OCI-LY7 (cell line): Measurements from ENCODE around the gene VPS9D1. TPM values are rescaled to one million over a fixed set of nuclear protein-coding genes. Genes with fewer than 3 reads are reported as not detected.

Source experiments
- BruUV-seq: library from RNA; stranded (reverse); fragments of 400-500 nt; replicated peaks from 2 replicates; lab custom pipeline; 2021; lab: Mats Ljungman, UMichigan
- CTCF ChIA-PET: fragments of 300-600 bp; sonication (Branson Sonifier 250); formaldehyde crosslinking; loops from one replicate; lab custom pipeline; 2022; ENCODE audit warnings: antibody characterized with exemption; ENCODE audit not compliant: unreplicated experiment; lab: Charles Lee
- POLR2A ChIA-PET: fragments of 300-600 bp; sonication (Branson Sonifier 250); formaldehyde crosslinking; loops from one replicate; lab custom pipeline; 2022; ENCODE audit warnings: antibody characterized with exemption; lab: Charles Lee
- DNase-seq: peaks from one replicate; pipeline ENCODE4 v3.0.0-alpha.2; 2015; ENCODE audit warnings: low spot score
- H2AFZ ChIP-seq: fragments of 200-600 bp; sonication (generic), shearing (Covaris generic); 2 replicates; pipeline ENCODE4 v1.6.1; 2014; ENCODE audit warnings: mild to moderate bottlenecking, antibody characterized with exemption, low read length, moderate library complexity
- H3K27ac ChIP-seq: fragments of 200-600 bp; sonication (generic); 2 replicates; pipeline ENCODE4 v1.5.1; 2014; ENCODE audit warnings: mixed run types, low read depth, mild to moderate bottlenecking, moderate library complexity, low read length, inconsistent platforms; ENCODE audit not compliant: poor library complexity, severe bottlenecking
- H3K36me3 ChIP-seq: fragments of 200-600 bp; sonication (generic); 2 replicates; pipeline ENCODE4 v1.6.1; 2014; ENCODE audit warnings: mild to moderate bottlenecking, antibody characterized with exemption, low read length, moderate library complexity, mixed read lengths; ENCODE audit not compliant: insufficient read depth
- H3K4me1 ChIP-seq: fragments of 200-600 bp; sonication (generic); 2 replicates; pipeline ENCODE4 v1.5.1; 2014; ENCODE audit warnings: mild to moderate bottlenecking, low read length; ENCODE audit not compliant: insufficient read depth, poor library complexity, severe bottlenecking
- H3K4me2 ChIP-seq: fragments of 200-600 bp; sonication (generic); 2 replicates; pipeline ENCODE4 v1.6.1; 2014; ENCODE audit warnings: mild to moderate bottlenecking, low read length
- H3K4me3 ChIP-seq: fragments of 200-600 bp; sonication (generic); 2 replicates; pipeline ENCODE4 v1.5.1; 2014; ENCODE audit warnings: mild to moderate bottlenecking, low read depth, low read length; ENCODE audit not compliant: poor library complexity, severe bottlenecking
- H3K79me2 ChIP-seq: fragments of 200-600 bp; sonication (generic); 2 replicates; pipeline ENCODE4 v1.6.1; 2016; ENCODE audit warnings: low read depth, mild to moderate bottlenecking, low read length, moderate library complexity, mixed read lengths; ENCODE audit not compliant: insufficient read depth
- H3K9me2 ChIP-seq: fragments of 200-600 bp; sonication (generic); 2 replicates; pipeline ENCODE4 v1.6.1; 2016; ENCODE audit warnings: mild to moderate bottlenecking, low read length, mixed read lengths; ENCODE audit not compliant: insufficient read depth
- H3K9me3 ChIP-seq: fragments of 200-600 bp; sonication (generic); 2 replicates; pipeline ENCODE4 v1.6.1; 2014; ENCODE audit warnings: mild to moderate bottlenecking, mixed run types, low read length, mixed read lengths
- H4K20me1 ChIP-seq: fragments of 200-600 bp; sonication (generic); 2 replicates; pipeline ENCODE4 v1.6.1; 2014; ENCODE audit warnings: mild to moderate bottlenecking, antibody characterized with exemption, low read length, moderate library complexity, mixed read lengths; ENCODE audit not compliant: insufficient read depth
- EZH2phosphoT487 ChIP-seq: fragments of 200-600 bp; sonication (generic); IDR thresholded peaks from 2 replicates; pipeline ENCODE4 v1.6.1; 2018; ENCODE audit warnings: low read depth, borderline replicate concordance, mild to moderate bottlenecking, mixed run types, antibody characterized with exemption, low read length, moderate library complexity, mixed read lengths
- intact Hi-C: fragments of 100-400 bp; cut with micrococcal nuclease; formaldehyde crosslinking; loops from one replicate; pipeline ENCODE4 v1.10.0; 2022; ENCODE audit not compliant: unreplicated experiment
- total RNA-seq, 2 experiments: library from RNA; depleted of rRNA in 1 of 2; stranded (reverse); fragments of >200 nt in 1 of 2; shearing (Covaris generic) in 1 of 2; gene quantifications; 2 replicates each; pipeline ENCODE4 v1.2.3, GENCODE V29; 2014 to 2022
- TF ChIP-seq, protein P1 (sequence below): fragments of 200-600 bp; sonication (generic); conservative IDR thresholded peaks from 2 replicates; pipeline ENCODE4 v1.5.1; 2014; ENCODE audit warnings: mild to moderate bottlenecking, antibody characterized with exemption, low read length, moderate library complexity, mixed read lengths

VPS9D1 gene
- total RNA-seq, 2 experiments from 2014 or later: 3.1 to 4.6 TPM

DNA sequence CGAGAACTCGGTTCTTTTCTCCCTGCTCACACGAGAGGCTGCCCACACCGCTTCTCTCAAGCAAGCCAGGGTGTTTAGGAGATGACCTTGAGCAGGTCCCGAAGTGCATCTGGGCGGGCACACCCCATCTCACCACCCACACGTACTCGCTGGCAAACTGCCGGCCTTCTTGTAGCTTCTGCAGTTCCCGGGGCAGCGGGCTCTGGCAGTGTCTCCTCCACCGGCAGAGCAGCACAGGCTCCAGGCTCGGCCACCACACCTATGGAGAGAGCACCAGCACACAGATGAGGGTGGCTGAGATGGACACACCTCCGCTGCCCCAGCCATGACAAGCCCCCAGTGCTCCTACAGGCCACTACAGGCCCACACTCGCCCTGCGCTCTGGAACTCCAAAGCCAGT, 24.1 kb upstream of the VPS9D1 start:
- intact Hi-C loops: no loop called here
- BruUV-seq: no TSS peak
- Histone ChIP-seq H3K9me2 (no peaks in the 10 kb centered on the region), H3K36me3 (peaks cover 96% of the 10 kb centered on the region), H3K79me2 (no peaks in the 10 kb centered on the region), H3K4me3 (no peak overlapping the region), H3K4me2 (no peak overlapping the region), H3K27ac (no peak overlapping the region), H4K20me1 (no peaks in the 10 kb centered on the region), H3K9me3 (no peaks in the 10 kb centered on the region), H2AFZ (no peak overlapping the region), H3K4me1 (no peaks in the 10 kb centered on the region)
- CTCF ChIA-PET: interaction anchor here (0.6 kb wide), 1 partner anchor 166 kb away, joined by 3 read pairs; no protein-coding TSS in a partner anchor
- POLR2A ChIA-PET: no interaction called here
- DNase-seq: no peak
- TF ChIP-seq, protein P1, sequence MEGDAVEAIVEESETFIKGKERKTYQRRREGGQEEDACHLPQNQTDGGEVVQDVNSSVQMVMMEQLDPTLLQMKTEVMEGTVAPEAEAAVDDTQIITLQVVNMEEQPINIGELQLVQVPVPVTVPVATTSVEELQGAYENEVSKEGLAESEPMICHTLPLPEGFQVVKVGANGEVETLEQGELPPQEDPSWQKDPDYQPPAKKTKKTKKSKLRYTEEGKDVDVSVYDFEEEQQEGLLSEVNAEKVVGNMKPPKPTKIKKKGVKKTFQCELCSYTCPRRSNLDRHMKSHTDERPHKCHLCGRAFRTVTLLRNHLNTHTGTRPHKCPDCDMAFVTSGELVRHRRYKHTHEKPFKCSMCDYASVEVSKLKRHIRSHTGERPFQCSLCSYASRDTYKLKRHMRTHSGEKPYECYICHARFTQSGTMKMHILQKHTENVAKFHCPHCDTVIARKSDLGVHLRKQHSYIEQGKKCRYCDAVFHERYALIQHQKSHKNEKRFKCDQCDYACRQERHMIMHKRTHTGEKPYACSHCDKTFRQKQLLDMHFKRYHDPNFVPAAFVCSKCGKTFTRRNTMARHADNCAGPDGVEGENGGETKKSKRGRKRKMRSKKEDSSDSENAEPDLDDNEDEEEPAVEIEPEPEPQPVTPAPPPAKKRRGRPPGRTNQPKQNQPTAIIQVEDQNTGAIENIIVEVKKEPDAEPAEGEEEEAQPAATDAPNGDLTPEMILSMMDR: no peak
- no peak for TF ChIP-seq EZH2phosphoT487

DNA sequence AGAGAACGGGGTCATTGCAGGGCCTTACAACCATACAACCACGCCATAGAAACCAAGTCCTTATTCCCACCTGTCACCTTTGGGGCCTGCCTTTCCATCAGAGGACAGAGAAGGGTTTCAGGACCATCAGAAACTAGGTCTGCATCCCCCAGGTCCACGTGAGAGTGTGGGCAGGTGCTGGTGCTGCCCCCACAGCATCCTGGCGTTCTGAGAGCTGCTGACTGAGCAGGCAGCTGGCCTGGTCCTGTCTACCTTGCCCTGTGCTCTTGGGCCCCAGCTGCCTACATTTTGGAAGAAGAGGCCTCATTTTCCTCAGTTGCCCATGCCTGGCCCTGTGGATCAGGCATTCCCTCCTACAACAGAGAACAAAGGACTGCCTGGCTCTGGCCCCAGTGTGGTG, 22.2 kb upstream of the VPS9D1 start:
- ChIA-PET POLR2A (no interaction called here), CTCF (no interaction called here)
- no peaks in the 10 kb centered on the region for H3K9me2 ChIP-seq
- H3K4me2 ChIP-seq: no peak overlapping the region
- no peak overlapping the region for H2AFZ ChIP-seq
- H4K20me1 ChIP-seq: no peaks in the 10 kb centered on the region
- no peak for DNase-seq
- TF ChIP-seq EZH2phosphoT487: no peak
- no peaks in the 10 kb centered on the region for H3K4me1 ChIP-seq
- H3K9me3 ChIP-seq: no peaks in the 10 kb centered on the region
- intact Hi-C loops: no loop called here
- peaks cover 96% of the 10 kb centered on the region for H3K36me3 ChIP-seq
- no peak overlapping the region for H3K4me3 ChIP-seq
- no peaks in the 10 kb centered on the region for H3K79me2 ChIP-seq
- no TSS peak for BruUV-seq
- H3K27ac ChIP-seq: no peak overlapping the region

DNA sequence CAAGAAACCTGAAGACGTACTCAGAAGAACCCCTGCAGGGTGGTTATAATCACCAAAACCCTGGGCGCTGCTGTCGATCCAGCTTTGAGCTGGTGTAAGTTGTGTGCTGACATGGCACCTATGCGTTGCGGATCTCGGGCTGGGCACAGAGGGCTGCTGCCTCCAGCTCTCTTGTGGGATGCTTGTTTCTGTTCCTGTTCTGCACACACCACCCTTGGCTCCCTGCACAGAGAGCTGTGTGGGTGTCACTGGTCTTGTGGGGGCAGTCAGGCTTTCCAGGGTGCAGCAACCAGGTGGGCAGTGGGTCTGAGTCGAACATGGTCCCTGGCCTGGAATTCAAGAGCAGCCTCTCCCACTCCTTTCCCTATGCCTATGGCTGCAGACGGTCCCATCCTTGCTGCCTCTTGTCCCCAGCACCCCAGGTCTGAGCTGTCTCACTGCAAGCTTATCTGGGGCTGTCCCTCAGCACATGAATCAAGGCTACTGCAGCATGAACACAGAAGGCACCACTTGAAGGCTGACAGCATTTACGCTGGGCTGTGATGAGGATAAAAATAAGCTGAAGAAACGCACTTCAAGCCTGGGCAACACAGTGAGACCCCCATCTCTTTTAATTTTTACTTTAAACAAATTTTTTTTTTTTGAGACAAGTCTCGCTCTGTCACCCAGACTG, 20.8 kb upstream of the VPS9D1 start:
- POLR2A ChIA-PET: interaction anchor here (0.7 kb wide), 1 partner anchor 27 kb away, joined by 3 read pairs; no protein-coding TSS in a partner anchor

More for the DNA sequence above, 20.8 kb upstream of the VPS9D1 start:
- Histone ChIP-seq H3K9me2 (no peaks in the 10 kb centered on the region), H3K4me3 (no peak overlapping the region), H3K79me2 (no peaks in the 10 kb centered on the region), H3K36me3 (peaks cover 98% of the 10 kb centered on the region), H3K4me2 (no peak overlapping the region), H3K9me3 (no peaks in the 10 kb centered on the region), H4K20me1 (no peaks in the 10 kb centered on the region), H3K4me1 (no peaks in the 10 kb centered on the region), H3K27ac (no peak overlapping the region), H2AFZ (no peak overlapping the region)
- intact Hi-C loops: no loop called here
- no peak for DNase-seq
- no TSS peak for BruUV-seq
- TF ChIP-seq EZH2phosphoT487: no peak
- TF ChIP-seq, protein P1: no peak
- CTCF ChIA-PET: interaction anchor here (0.5 kb wide), 1 partner anchor 84 kb away, joined by 3 read pairs; no protein-coding TSS in a partner anchor
